ENCODE data around the gene TSSK3. TPM values are rescaled to one million over a fixed set of nuclear protein-coding genes. Genes with fewer than 3 reads are reported as not detected.
A peak's percentile ranks its signal among the peaks of the same experiment; 100 is the strongest.

TSSK3 gene
- polyA plus RNA-seq, 1 donor (not counting 4 experiments of a cell fraction or from before 2014, with no cell fraction given): 0.14 TPM

DNA sequence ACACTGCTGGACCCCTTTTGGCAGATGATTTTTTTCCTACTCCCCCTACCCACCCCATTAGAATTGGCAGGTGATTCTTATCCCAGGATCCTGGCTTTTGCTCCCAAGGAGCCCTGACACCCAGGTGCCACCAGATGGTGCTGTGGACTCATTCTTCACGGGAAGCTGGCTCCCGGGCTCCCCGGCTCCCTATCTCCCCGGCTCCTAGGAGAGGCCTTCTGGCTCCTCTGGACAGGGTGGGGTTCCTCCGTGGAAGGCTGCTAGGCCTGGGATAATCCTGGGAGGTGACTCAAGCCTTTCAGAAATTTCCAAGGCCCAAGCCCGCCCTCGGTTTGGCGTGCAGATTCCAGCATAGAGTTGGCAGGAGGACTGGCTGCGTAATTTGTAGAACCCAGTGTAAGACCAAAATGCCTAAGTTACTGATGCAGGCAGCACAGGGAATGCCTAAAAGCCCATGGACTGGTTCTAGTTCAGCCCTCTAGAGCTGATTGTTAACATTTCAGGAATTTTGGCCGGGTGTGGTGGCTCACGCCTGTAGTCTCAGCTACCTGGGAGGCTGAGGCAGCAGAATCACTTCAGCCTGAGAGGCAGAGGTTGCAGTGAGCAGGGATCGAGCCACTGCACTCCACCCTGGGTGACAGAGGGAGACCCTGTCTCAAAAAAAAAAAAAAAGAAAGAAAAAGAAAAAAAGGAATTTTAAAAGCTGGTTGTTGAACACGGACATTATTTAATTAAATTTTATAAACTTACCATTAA is 38.7 kb downstream of the TSSK3 start:
- Histone ChIP-seq H3K4me3 (ENCODE audit: control insufficient read depth in 2 of 3, extremely low read depth in 1 of 3, insufficient read depth in 2 of 3, low read depth in 1 of 3, low read length in 3 of 3) (no peak overlapping the region), H3K4me2 (ENCODE audit: control insufficient read depth, extremely low read depth, insufficient read depth, low read depth, low read length) (no peak overlapping the region), H3K36me3 (ENCODE audit: control insufficient read depth in 2 of 2, extremely low read depth in 1 of 2, insufficient read depth in 2 of 2, low read length in 2 of 2) (no peaks in the 10 kb centered on the region), H3K27me3 (ENCODE audit: control insufficient read depth, extremely low read depth, insufficient read depth, low read length) (no peaks in the 10 kb centered on the region), H3K27ac (ENCODE audit: control insufficient read depth, insufficient read depth, low read length) (no peak overlapping the region), H3K9me1 (ENCODE audit: control insufficient read depth, extremely low read depth, insufficient read depth, low read length) (no peaks in the 10 kb centered on the region), H3K4me1 (ENCODE audit: control insufficient read depth, extremely low read depth, insufficient read depth, low read length) (no peaks in the 10 kb centered on the region), H2AFZ (ENCODE audit: control insufficient read depth, low read length) (peak overlapping the region; percentile 15), H4K20me1 (ENCODE audit: control insufficient read depth, extremely low read depth, insufficient read depth, low read length) (no peaks in the 10 kb centered on the region), H3K79me2 (ENCODE audit: control insufficient read depth, insufficient read depth, low read length) (no peaks in the 10 kb centered on the region), H3K9me3 (ENCODE audit: control insufficient read depth, low read depth, low read length) (no peaks in the 10 kb centered on the region), H3K9ac (ENCODE audit: control insufficient read depth, extremely low read depth, insufficient read depth, low read length) (no peak overlapping the region)
- TF ChIP-seq, protein P1, sequence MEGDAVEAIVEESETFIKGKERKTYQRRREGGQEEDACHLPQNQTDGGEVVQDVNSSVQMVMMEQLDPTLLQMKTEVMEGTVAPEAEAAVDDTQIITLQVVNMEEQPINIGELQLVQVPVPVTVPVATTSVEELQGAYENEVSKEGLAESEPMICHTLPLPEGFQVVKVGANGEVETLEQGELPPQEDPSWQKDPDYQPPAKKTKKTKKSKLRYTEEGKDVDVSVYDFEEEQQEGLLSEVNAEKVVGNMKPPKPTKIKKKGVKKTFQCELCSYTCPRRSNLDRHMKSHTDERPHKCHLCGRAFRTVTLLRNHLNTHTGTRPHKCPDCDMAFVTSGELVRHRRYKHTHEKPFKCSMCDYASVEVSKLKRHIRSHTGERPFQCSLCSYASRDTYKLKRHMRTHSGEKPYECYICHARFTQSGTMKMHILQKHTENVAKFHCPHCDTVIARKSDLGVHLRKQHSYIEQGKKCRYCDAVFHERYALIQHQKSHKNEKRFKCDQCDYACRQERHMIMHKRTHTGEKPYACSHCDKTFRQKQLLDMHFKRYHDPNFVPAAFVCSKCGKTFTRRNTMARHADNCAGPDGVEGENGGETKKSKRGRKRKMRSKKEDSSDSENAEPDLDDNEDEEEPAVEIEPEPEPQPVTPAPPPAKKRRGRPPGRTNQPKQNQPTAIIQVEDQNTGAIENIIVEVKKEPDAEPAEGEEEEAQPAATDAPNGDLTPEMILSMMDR (optimal IDR thresholded peaks at IDR 0.05 in 1 of 3, IDR thresholded peaks at IDR 0.05 in 1 of 3, conservative IDR thresholded peaks at IDR 0.05 in 1 of 3; ENCODE audit: extremely low read depth in 1 of 3, insufficient read depth in 2 of 3, low read length in 3 of 3): peak; percentile 83 to 94 (median 92)
- TF ChIP-seq EZH2 (IDR thresholded peaks at IDR 0.05; ENCODE audit: low read length): no peak
- dilution Hi-C loops (cut with MboI; ENCODE audit: extremely low pct_ligation_motif_present, low sequenced_read_pairs): no loop called here
- DNase-seq (ENCODE audit: low read depth, low spot score) (peak; percentile 59), FAIRE-seq (peak; percentile 65)

DNA sequence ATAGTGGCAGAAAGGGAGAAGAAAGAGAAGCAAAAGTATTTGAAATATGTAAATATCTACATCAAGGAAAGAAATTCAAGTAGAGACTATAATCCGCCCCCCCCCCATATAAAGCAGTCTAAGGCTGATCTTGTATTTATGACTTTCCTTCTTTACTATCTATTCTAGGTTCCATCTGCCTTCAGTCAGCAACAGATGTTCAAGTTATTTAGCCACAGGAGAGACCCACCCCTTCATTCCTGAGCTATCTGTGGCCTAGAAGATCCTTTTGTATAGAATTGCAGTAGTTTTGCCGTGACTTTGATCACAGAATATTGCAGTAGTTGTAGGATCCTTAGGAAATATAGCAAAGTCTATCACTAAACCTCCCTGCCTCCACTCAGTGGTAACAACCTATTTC is 42.6 kb downstream of the TSSK3 start:
- Histone ChIP-seq H3K79me2 (ENCODE audit: control insufficient read depth, insufficient read depth, low read length) (no peaks in the 10 kb centered on the region), H4K20me1 (ENCODE audit: control insufficient read depth, extremely low read depth, insufficient read depth, low read length) (no peaks in the 10 kb centered on the region), H3K4me3 (ENCODE audit: control insufficient read depth in 2 of 3, extremely low read depth in 1 of 3, insufficient read depth in 2 of 3, low read depth in 1 of 3, low read length in 3 of 3) (no peak overlapping the region), H3K4me2 (ENCODE audit: control insufficient read depth, extremely low read depth, insufficient read depth, low read depth, low read length) (no peak overlapping the region), H3K4me1 (ENCODE audit: control insufficient read depth, extremely low read depth, insufficient read depth, low read length) (no peaks in the 10 kb centered on the region), H3K27me3 (ENCODE audit: control insufficient read depth, extremely low read depth, insufficient read depth, low read length) (no peaks in the 10 kb centered on the region), H3K27ac (ENCODE audit: control insufficient read depth, insufficient read depth, low read length) (no peak overlapping the region), H3K9me1 (ENCODE audit: control insufficient read depth, extremely low read depth, insufficient read depth, low read length) (no peaks in the 10 kb centered on the region), H3K9ac (ENCODE audit: control insufficient read depth, extremely low read depth, insufficient read depth, low read length) (no peak overlapping the region), H3K36me3 (ENCODE audit: control insufficient read depth in 2 of 2, extremely low read depth in 1 of 2, insufficient read depth in 2 of 2, low read length in 2 of 2) (no peaks in the 10 kb centered on the region), H3K9me3 (ENCODE audit: control insufficient read depth, low read depth, low read length) (no peaks in the 10 kb centered on the region), H2AFZ (ENCODE audit: control insufficient read depth, low read length) (no peak overlapping the region)
- dilution Hi-C loops (cut with MboI; ENCODE audit: extremely low pct_ligation_motif_present, low sequenced_read_pairs): no loop called here
- TF ChIP-seq, protein P1 (optimal IDR thresholded peaks at IDR 0.05 in 1 of 3, IDR thresholded peaks at IDR 0.05 in 1 of 3, conservative IDR thresholded peaks at IDR 0.05 in 1 of 3; ENCODE audit: extremely low read depth in 1 of 3, insufficient read depth in 2 of 3, low read length in 3 of 3): no peak
- TF ChIP-seq EZH2 (IDR thresholded peaks at IDR 0.05; ENCODE audit: low read length): no peak
- DNase-seq (ENCODE audit: low read depth, low spot score) (no peak), FAIRE-seq (no peak)

All from keratinocyte (primary cell).